GM12865 (cell line): Measurements from ENCODE around the gene NOXO1.
A peak's percentile ranks its signal among the peaks of the same experiment; 100 is the strongest.
"Not testable (repeated sequence)": the region's sequence is repeated elsewhere in the genome, so short reads cannot be mapped to it uniquely, and the experiment has no call there.

Source experiments
- DNase-seq: peaks from one replicate; pipeline ENCODE4 v3.0.0; 2010; ENCODE audit warnings: low read depth
- H3K4me3 ChIP-seq: 2 replicates; pipeline ENCODE4 v1.5.1; 2011; ENCODE audit warnings: mild to moderate bottlenecking, low read depth, low read length, control low read depth
- TF ChIP-seq, protein P1 (sequence below): IDR thresholded peaks from 2 replicates; pipeline ENCODE4 v1.5.1; 2011; ENCODE audit warnings: low read length, control low read depth, low read depth, inconsistent platforms; ENCODE audit not compliant: insufficient read depth; ENCODE audit errors: missing control alignments

The NOXO1 gene

DNA sequence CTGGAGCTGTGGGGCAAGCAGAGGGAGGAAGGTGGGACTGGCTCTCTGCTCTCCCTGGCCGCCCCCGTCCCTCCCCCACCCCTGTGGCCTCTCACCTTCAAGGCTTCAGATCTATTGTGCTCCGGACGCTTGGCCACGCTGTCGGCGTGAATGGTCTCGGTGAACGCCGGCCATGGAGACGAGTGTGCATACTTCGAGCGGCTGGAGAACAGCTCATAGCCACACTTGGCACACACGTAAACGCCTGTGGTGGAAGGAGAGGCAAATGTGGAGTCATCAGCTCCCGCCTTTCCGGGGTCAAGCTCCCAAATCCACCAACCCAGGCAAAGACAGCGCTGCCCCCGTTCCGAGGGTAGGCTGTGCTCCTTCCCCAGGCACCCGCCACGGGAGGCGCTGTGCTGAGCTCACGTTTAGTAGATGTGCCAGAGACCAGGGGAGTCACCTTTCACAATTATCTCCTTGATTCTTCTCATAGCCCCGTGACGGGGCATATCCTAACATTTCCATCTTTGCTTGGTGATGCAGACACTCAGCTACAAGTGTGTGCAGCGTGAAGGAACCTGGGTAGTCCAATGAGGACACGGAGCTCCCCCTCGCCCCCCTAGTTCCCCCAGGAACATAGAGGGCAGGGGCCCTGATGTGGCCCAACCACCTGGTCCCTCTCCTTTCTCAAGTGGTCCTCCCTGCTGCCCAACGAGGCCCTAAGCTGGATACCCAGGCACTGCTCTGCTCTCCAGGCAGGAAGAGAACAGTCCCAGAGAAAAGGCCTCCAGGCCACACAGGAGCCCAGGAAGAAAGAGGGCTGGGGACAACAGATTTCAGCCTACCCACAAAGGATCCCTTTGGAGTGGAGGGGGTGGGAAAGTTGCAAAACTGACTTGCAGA, 39.9 kb downstream of the NOXO1 start:
- no peak for DNase-seq
- TF ChIP-seq, protein P1, sequence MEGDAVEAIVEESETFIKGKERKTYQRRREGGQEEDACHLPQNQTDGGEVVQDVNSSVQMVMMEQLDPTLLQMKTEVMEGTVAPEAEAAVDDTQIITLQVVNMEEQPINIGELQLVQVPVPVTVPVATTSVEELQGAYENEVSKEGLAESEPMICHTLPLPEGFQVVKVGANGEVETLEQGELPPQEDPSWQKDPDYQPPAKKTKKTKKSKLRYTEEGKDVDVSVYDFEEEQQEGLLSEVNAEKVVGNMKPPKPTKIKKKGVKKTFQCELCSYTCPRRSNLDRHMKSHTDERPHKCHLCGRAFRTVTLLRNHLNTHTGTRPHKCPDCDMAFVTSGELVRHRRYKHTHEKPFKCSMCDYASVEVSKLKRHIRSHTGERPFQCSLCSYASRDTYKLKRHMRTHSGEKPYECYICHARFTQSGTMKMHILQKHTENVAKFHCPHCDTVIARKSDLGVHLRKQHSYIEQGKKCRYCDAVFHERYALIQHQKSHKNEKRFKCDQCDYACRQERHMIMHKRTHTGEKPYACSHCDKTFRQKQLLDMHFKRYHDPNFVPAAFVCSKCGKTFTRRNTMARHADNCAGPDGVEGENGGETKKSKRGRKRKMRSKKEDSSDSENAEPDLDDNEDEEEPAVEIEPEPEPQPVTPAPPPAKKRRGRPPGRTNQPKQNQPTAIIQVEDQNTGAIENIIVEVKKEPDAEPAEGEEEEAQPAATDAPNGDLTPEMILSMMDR, result no peak
- peak overlapping the region; percentile 82 for H3K4me3 ChIP-seq

DNA sequence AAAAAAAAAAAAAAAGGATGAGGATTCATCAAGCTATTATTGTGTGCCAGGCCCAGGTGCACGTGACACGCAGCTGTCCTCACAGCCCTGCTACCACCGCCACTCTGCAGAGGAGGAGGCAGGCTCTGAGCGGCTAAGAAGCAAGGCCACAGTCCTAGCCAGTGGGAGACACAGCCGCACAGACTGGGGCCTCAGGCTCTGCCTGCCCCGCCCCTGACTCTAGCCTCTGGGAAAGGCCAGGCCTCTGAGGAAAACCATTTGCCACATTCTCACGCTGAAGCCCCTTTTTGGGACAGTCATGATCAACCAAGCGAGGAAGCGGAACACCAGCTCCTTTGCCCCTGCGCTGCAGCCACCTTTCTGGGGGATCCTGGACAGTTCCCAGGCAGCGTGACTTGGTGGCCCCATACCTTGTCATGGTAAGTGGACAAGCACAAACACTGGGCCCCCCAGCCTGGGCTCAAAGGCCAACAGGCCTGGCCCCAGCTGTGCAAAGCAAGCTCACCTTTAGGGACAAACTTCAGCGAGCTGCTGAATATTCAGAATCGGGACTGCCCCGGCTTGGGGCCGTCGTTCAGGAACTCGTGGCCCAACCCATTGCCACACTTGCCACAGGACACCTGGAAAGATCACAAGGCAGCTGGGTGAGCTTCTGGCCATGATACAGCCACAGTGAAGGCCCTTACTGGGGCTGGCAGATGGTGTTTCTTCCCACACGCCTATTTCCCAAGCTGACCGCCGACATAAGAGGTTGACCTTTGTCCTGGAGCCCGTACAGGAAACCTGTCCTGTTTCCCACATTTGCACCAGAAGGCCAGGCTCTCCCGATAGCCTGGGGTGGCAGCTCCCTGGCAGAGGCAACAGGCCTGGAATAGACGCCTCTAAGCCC, 40.8 kb downstream of the NOXO1 start:
- TF ChIP-seq, protein P1, result no peak
- no peak for DNase-seq
- no peak overlapping the region for H3K4me3 ChIP-seq

DNA sequence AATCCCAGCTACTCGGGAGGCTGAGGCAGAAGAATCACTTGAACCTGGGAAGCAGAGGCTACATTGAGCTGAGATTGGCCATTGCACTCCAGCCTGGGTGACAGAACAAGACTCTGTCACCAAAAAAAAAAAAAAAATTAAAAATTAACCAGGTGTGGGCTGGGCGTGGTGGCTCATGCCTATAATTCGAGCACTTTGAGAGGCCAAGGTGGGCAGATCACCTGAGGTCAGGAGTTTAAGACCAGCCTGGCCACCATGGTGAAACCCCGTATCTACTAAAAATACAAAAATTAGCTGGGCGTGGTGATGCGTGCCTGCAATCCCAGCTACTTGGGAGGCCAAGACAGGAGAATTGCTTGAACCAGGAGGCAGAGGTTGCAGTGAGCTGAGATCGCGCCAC, 41.4 kb downstream of the NOXO1 start:
- not testable (repeated sequence) for DNase-seq, H3K4me3 ChIP-seq

DNA sequence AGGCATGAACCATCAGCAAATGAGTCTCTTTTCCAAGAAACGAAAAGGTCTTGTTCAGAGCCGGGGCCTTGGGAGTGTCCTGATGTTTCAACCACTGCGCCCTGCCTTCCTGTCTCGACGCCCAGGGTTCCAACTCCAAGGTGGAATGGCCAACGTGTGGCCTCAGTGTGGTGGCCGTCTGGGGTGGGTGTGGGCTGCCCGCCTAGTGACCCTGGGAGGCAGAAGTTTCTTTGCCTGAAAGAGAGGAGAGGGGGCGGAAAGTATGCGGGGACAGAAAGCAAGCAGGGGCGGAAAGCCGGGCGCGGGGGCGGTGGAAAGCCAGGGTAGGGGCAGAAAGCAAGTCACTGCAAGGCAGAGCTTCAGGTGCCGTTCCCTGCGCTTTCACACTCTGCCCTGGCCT, 42.4 kb downstream of the NOXO1 start:
- TF ChIP-seq, protein P1, result no peak
- no peak for DNase-seq
- no peak overlapping the region for H3K4me3 ChIP-seq

DNA sequence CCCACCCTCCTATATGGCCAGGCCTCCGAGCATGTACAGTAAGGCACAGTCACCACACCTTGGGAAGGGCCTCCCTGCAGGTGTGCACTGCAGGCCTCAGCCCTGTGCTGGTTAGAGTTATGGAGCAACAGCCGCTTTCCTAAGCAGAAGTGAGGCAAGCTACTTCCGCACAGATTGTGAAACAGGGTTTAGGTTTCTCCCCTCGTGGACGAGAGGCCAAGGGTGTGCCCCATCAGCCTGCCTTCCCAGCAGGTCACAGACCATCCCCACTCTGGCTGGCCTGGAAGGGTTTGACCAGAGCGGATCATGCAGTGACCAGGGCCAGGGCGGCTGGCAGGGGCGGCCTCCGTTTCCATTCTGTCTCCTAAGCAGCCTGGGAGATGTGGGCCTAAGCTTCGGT, 43.0 kb downstream of the NOXO1 start:
- DNase-seq, result no peak
- TF ChIP-seq, protein P1, result no peak
- H3K4me3 ChIP-seq, result no peak overlapping the region

DNA sequence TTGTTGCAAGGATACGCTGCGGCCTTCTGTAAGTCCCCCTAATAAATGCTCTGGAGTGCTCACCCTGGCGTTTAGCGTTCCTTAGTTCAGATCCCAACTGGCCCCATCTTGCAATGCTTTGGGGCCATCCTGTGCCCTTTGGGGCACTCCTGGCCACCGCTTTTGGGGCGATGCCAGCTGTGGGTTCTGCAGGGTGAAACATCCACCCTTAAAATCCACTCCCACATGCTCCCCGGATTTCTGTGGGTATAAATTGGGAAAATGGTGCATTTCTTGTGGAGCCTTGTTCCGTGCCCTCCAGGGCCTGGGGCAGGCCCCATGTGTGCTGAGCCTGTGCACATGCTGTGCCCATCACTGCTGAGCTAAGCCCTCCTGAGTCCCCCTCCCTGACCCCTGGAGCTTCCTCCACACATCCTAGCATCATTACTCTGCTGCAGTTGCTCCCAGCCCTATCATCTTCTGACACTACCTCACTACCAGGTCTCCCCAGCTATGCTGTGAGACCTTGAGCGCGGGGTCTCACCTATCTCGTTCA, 44.3 kb downstream of the NOXO1 start:
- H3K4me3 ChIP-seq, result no peak overlapping the region
- DNase-seq, result no peak
- TF ChIP-seq, protein P1, result no peak

DNA sequence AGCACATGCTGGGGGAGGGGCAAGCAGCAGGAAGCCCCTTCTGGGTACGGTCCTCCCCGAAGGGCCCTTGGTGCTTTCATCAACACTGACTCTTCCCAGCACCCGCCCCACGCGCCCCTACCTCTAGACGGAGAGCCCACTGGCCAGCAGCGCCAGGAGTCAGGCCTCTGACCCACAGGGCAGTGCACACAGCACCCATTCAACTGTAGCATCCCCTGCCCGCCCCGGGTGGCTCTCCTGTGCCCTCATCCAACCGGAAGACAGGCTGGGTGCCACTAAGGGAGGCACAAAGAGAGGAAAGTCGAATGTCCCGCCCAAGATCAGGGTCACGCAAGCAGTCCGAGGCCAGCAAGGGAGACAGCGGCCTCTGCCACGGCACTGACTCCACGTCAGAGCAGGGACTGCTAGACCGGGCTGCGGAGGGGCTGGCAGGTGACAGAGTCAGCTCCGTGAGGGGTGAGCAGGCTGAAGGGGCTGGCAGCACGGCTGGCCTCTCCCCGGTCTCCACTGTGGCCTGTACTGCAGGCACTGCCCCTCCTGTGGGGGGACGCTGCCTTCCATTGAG, 48.1 kb downstream of the NOXO1 start:
- no peak overlapping the region for H3K4me3 ChIP-seq
- TF ChIP-seq, protein P1, result no peak

More for the DNA sequence above, 48.1 kb downstream of the NOXO1 start:
- DNase-seq, result no peak
